Fibroblast of lung (primary cell): ENCODE data around the gene S100A1. TPM values are rescaled to one million over a fixed set of nuclear protein-coding genes. Genes with fewer than 3 reads are reported as not detected.

Experiments used
- DNase-seq, 2 donors: peaks; one replicate each; pipeline versions ENCODE4 v3.0.0 to v3.0.0-alpha.2; 2010; ENCODE audit warnings: low read depth in 2 of 2
- H2AFZ ChIP-seq: 2 replicates; pipeline ENCODE4 v1.5.1; 2012; ENCODE audit warnings: low read length, control low read depth, inconsistent platforms
- H3K27ac ChIP-seq: 2 replicates; pipeline ENCODE4 v1.5.1; 2011; ENCODE audit warnings: low read length, control low read depth; ENCODE audit not compliant: insufficient read depth
- H3K27me3 ChIP-seq: 2 replicates; pipeline ENCODE4 v1.5.1; 2011; ENCODE audit warnings: mild to moderate bottlenecking, low read length; ENCODE audit not compliant: control insufficient read depth, insufficient read depth
- H3K36me3 ChIP-seq: 2 replicates; pipeline ENCODE4 v1.5.1; 2011; ENCODE audit warnings: low read length; ENCODE audit not compliant: control insufficient read depth, insufficient read depth
- H3K4me1 ChIP-seq: 2 replicates; pipeline ENCODE4 v1.5.1; 2011; ENCODE audit warnings: low read length; ENCODE audit not compliant: control insufficient read depth, insufficient read depth; ENCODE audit errors: extremely low read depth
- H3K4me2 ChIP-seq: 2 replicates; pipeline ENCODE4 v1.5.1; 2011; ENCODE audit warnings: low read length, control low read depth; ENCODE audit not compliant: insufficient read depth; ENCODE audit errors: extremely low read depth
- H3K4me3 ChIP-seq, 4 experiments: fragments of 200-600 bp in 1 of 4; sonication (generic) in 1 of 4; replicated peaks in 1 of 4; 2 replicates each; pipeline ENCODE4 v1.5.1; 2011 to 2016; ENCODE audit warnings: low read length in 4 of 4, low read depth in 3 of 4, mild to moderate bottlenecking in 3 of 4, control low read depth in 2 of 4, inconsistent platforms in 1 of 4, mixed read lengths in 1 of 4; ENCODE audit not compliant: insufficient read depth in 1 of 4; ENCODE audit errors: control extremely low read depth in 1 of 4
- H3K79me2 ChIP-seq: 2 replicates; pipeline ENCODE4 v1.5.1; 2012; ENCODE audit warnings: mild to moderate bottlenecking, low read length, inconsistent platforms; ENCODE audit not compliant: control insufficient read depth, insufficient read depth
- H3K9ac ChIP-seq: 2 replicates; pipeline ENCODE4 v1.5.1; 2011; ENCODE audit warnings: mild to moderate bottlenecking, low read length, control low read depth; ENCODE audit not compliant: insufficient read depth
- H3K9me3 ChIP-seq: 2 replicates; pipeline ENCODE4 v1.5.1; 2012; ENCODE audit warnings: low read depth, low read length; ENCODE audit not compliant: control insufficient read depth, insufficient read depth
- H4K20me1 ChIP-seq: 2 replicates; pipeline ENCODE4 v1.5.1; 2011; ENCODE audit warnings: low read length; ENCODE audit not compliant: control insufficient read depth, insufficient read depth; ENCODE audit errors: extremely low read depth
- EZH2 ChIP-seq: IDR thresholded peaks from 2 replicates; pipeline ENCODE4 v1.5.1; 2012; ENCODE audit warnings: low read length, control low read depth, mild to moderate bottlenecking; ENCODE audit errors: missing control alignments
- polyA plus RNA-seq, 2 donors: library from polyadenylated mRNA; depleted of rRNA in 1 of 2; stranded (reverse) in 1 of 2; unstranded in 1 of 2; fragments of >200 nt; gene quantifications; 2 replicates each; pipeline ENCODE4 v1.2.1, GENCODE V29; 2011 to 2012; ENCODE audit warnings: missing spikeins in 1 of 2
- total RNA-seq: library from RNA; depleted of rRNA; stranded (reverse); fragments of >200 nt; gene quantifications from 2 replicates; pipeline ENCODE4 v1.2.1, GENCODE V29; 2014
- TF ChIP-seq, protein P1 (sequence below), 2 donors: IDR thresholded peaks in 1 of 2; conservative IDR thresholded peaks in 1 of 2; 1 replicate in 1 of 2; 2 replicates in 1 of 2; pipeline ENCODE4 v1.5.1; 2011 to 2012; ENCODE audit warnings: low read length in 2 of 2, control low read depth in 1 of 2, inconsistent platforms in 1 of 2, low read depth in 1 of 2, mild to moderate bottlenecking in 1 of 2

The S100A1 gene
- total and polyA plus RNA-seq, 2 donors (not counting 1 experiment from before 2014, with no cell fraction given) = 0.17 to 9.7 TPM

DNA sequence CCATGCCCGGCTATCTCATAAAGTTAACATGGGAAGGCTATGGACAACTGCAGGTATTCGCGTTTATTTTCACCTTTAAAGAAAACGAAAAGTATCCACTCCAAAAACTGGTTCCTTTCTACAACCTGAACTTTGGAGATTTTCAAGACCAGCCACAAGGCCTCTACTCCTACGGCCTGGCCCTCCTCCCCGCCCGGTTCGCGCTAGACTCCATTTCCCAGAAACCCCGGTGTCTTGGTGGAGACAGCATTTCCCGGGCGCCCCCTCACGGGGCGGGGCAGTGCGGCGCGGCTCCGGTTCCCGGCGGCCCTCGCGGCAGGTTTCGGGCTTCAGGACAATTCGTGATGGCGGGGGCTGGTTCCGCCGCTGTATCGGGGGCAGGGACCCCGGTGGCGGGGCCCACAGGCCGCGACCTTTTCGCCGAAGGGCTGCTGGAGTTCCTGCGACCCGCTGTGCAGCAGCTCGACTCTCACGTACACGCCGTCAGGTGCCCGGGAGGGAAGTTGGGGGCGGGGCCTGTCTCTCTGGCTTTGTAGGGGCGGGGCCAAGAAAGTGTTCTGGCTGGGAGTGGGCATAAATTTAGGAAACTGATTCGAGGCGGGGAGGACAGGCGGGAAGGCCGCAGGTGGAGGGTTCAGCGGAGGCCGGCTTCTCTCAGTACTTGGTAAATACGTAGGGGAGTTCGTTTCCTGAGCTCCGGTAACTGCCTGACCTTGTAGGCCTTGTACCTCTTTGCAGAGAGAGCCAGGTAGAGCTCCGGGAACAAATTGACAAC, 30.4 kb downstream of the S100A1 start, which contains the start of gene SNAPIN:
SNAPIN (plus strand) TSS at position 304 of the 775 bp plus-strand sequence; CDS start at position 345, 41 bp downstream.
- DNase-seq = peak; percentile 84 to 86
- Histone ChIP-seq H3K4me2 (peak within 1 kb of the TSS; percentile 37), H3K27ac (peak within 1 kb of the TSS; percentile 27), H3K79me2 (peaks cover 12% of the 10 kb centered on the region), H2AFZ (peak within 1 kb of the TSS; percentile 86), H3K9me3 (no peaks in the 10 kb centered on the region), H3K36me3 (peaks cover 7% of the 10 kb centered on the region), H3K4me1 (no peaks in the 10 kb centered on the region), H3K4me3 (peak within 1 kb of the TSS; percentile 58 to 99 (median 80)), H3K27me3 (no peaks in the 10 kb centered on the region), H4K20me1 (no peaks in the 10 kb centered on the region), H3K9ac (peak within 1 kb of the TSS; percentile 73)
- no peak for TF ChIP-seq EZH2
- TF ChIP-seq, protein P1, sequence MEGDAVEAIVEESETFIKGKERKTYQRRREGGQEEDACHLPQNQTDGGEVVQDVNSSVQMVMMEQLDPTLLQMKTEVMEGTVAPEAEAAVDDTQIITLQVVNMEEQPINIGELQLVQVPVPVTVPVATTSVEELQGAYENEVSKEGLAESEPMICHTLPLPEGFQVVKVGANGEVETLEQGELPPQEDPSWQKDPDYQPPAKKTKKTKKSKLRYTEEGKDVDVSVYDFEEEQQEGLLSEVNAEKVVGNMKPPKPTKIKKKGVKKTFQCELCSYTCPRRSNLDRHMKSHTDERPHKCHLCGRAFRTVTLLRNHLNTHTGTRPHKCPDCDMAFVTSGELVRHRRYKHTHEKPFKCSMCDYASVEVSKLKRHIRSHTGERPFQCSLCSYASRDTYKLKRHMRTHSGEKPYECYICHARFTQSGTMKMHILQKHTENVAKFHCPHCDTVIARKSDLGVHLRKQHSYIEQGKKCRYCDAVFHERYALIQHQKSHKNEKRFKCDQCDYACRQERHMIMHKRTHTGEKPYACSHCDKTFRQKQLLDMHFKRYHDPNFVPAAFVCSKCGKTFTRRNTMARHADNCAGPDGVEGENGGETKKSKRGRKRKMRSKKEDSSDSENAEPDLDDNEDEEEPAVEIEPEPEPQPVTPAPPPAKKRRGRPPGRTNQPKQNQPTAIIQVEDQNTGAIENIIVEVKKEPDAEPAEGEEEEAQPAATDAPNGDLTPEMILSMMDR (conservative IDR thresholded peaks at IDR 0.05 in 1 of 2, IDR thresholded peaks at IDR 0.05 in 1 of 2; ENCODE audit: low read depth in 1 of 2, low read length in 2 of 2) = peak in 1 of 2 donors; percentile 17

DNA sequence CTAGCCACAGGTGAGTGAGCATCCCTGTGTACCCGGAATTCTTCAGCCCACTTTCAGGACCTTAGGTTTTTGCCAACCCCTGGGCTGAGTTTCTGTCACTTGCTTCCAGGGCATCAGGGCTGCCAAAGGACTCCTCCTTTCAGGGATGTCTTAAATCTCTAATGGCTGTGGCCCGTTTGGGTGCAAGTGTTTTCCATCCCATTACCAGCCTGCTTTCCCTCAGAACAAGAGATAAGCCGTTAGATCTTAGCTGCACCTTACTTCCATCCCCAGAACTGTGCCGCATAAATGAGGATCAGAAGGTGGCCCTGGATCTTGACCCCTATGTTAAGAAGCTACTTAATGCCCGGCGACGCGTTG, 30.9 kb downstream of the S100A1 start:
- Histone ChIP-seq H2AFZ (peak overlapping the region; percentile 17), H3K4me3 (peak overlapping the region; percentile 58 to 99 (median 80)), H3K27ac (peak overlapping the region; percentile 27), H3K9ac (peak overlapping the region; percentile 73), H3K4me2 (peak overlapping the region; percentile 15), H3K9me3 (no peaks in the 10 kb centered on the region), H3K27me3 (no peaks in the 10 kb centered on the region), H3K4me1 (peaks cover 4% of the 10 kb centered on the region), H3K79me2 (peaks cover 12% of the 10 kb centered on the region), H3K36me3 (peaks cover 7% of the 10 kb centered on the region), H4K20me1 (no peaks in the 10 kb centered on the region)
- TF ChIP-seq, protein P1 (conservative IDR thresholded peaks at IDR 0.05 in 1 of 2, IDR thresholded peaks at IDR 0.05 in 1 of 2; ENCODE audit: low read depth in 1 of 2, low read length in 2 of 2) = no peak
- no peak for TF ChIP-seq EZH2
- no peak for DNase-seq

DNA sequence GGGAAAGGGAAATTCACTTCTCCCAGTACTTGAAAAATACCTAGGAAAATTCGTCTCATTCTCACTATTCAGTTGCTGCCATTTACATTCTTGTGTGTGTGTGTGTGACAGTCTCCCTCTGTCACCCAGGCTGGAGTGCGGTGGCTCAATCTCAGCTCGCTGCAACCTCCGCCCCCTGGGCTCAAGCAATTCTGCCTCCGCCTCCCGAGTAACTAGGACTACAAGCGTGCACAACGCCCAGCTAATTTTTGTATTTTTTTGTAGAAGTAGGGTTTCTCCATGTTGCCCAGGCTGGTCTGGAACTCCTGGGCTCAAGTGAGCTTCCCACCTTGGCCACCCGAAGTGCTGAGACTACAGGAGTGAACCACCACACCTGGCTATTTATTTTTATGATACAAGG, 31.4 kb downstream of the S100A1 start:
- Histone ChIP-seq H3K9me3 (no peaks in the 10 kb centered on the region), H3K79me2 (peaks cover 12% of the 10 kb centered on the region), H3K4me3 (peak overlapping the region; percentile 58 to 99 (median 80)), H2AFZ (no peak overlapping the region), H3K4me2 (peak overlapping the region; percentile 15), H3K27ac (no peak overlapping the region), H3K27me3 (no peaks in the 10 kb centered on the region), H3K4me1 (peaks cover 4% of the 10 kb centered on the region), H4K20me1 (no peaks in the 10 kb centered on the region), H3K36me3 (peaks cover 9% of the 10 kb centered on the region), H3K9ac (no peak overlapping the region)
- TF ChIP-seq, protein P1 (conservative IDR thresholded peaks at IDR 0.05 in 1 of 2, IDR thresholded peaks at IDR 0.05 in 1 of 2; ENCODE audit: low read depth in 1 of 2, low read length in 2 of 2) = no peak
- TF ChIP-seq EZH2 = no peak
- DNase-seq = no peak
